Epithelial cell of proximal tubule (primary cell): Measurements from ENCODE around the gene ZNF836. TPM values are rescaled to one million over a fixed set of nuclear protein-coding genes. Genes with fewer than 3 reads are reported as not detected.

Source experiments
- total RNA-seq: library from RNA; depleted of rRNA; stranded (reverse); fragments of >200 nt; gene quantifications from 2 replicates; pipeline ENCODE4 v1.2.3, GENCODE V29; 2015

ZNF836 gene
- total RNA-seq, 1 donor from 2014 or later: 6.8 TPM

Other genes starting within 250 kb of the ZNF836 start
- gene ZNF613, start 244.1 kb downstream of the ZNF836 start, total RNA-seq: 5.5 and 8.3 TPM in 2 replicates
- gene ZNF350, start 184.8 kb downstream of the ZNF836 start, total RNA-seq: 2.7 and 4.3 TPM in 2 replicates
- 2.7 and 7.0 TPM in 2 replicates for gene ZNF615, start 163.4 kb downstream of the ZNF836 start, total RNA-seq
- gene ZNF614, start 143.2 kb downstream of the ZNF836 start, total RNA-seq: 2.5 and 5.3 TPM in 2 replicates
- gene ZNF432, start 122.8 kb downstream of the ZNF836 start, total RNA-seq: 1.6 and 2.8 TPM in 2 replicates
- gene ZNF841, start 75.9 kb downstream of the ZNF836 start, total RNA-seq: 3.3 and 5.0 TPM in 2 replicates
- 3.5 and 3.6 TPM in 2 replicates for gene ZNF616, start 31.7 kb downstream of the ZNF836 start, total RNA-seq
- gene PPP2R1A, start 18.4 kb upstream of the ZNF836 start, total RNA-seq: 329 and 367 TPM in 2 replicates
- gene ZNF766, start 98.0 kb upstream of the ZNF836 start, total RNA-seq: 5.3 and 11.9 TPM in 2 replicates
- 8.0 and 20.8 TPM in 2 replicates for gene ZNF480, start 125.5 kb upstream of the ZNF836 start, total RNA-seq
- gene ZNF610, start 164.6 kb upstream of the ZNF836 start, total RNA-seq: 0.51 and 1.3 TPM in 2 replicates
- 16.7 and 22.8 TPM in 2 replicates for gene ZNF880, start 198.3 kb upstream of the ZNF836 start, total RNA-seq
- gene ZNF528, start 226.2 kb upstream of the ZNF836 start, total RNA-seq: 10.0 and 10.6 TPM in 2 replicates